Measurements from ENCODE around the gene RABEP2.
"Not testable (repeated sequence)": the region's sequence is repeated elsewhere in the genome, so short reads cannot be mapped to it uniquely, and the experiment has no call there.

Gene RABEP2

GRCh38 chr16:28924762-28925385 is at the start of gene RABEP2:
RABEP2 (minus strand) TSS chr16:28925238; CDS start chr16:28925163, 75 bp downstream.
- FAIRE-seq, result no peak

- FAIRE-seq, result no peak
These were observed 49.6 kb upstream of the RABEP2 start, which contains the start of gene SPNS1 for GRCh38 chr16:28974437-28975157. SPNS1 (plus strand) TSS chr16:28974778; CDS start chr16:28975152, 374 bp downstream.

DNA sequence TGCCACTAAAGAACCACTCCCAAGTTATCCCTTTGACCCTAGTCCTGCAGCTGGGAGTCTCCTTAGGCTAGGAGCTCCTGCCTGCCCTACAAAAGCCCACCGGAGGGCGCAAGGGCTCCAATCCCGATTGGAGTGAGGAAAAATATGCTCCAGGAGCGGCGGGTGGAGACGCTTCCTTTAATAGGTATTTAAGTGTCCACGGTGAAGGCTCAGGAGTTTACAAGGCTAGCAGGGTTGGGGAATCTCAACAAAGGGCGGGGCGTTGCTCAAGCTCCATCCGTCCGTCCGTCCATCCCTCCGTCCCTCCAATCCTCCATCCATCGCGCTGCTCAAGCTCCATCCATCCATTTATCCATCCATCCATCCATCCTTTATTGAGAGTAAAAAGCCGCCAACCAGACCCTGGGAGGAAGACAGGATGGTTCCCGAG is 49.0 kb upstream of the RABEP2 start:
- no peak for FAIRE-seq

- not testable (repeated sequence) for FAIRE-seq
These were observed 44.7 kb upstream of the RABEP2 start for GRCh38 chr16:28969696-28970095.

DNA sequence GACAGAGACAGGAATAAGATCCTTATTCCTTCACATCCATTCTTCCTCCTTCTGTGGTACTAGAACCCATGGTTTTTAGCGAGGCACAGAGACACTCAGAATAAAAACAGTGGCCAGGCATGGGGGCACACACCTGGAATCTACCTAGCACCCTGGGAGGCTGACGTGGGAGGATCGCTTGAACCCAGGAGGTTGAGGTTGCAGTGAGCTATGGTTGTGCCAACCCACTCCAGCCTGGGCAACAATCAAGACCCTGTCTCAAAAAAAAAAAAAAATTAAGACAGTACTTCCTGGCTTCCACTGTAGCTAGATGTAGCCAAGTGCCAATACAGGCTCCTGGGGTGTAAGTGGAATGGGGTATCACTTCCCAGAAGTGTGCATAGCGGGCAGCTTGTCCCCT is 42.1 kb upstream of the RABEP2 start:
- no peak for FAIRE-seq

- no peak for FAIRE-seq
These were observed 39.5 kb upstream of the RABEP2 start for GRCh38 chr16:28964496-28964895.

DNA sequence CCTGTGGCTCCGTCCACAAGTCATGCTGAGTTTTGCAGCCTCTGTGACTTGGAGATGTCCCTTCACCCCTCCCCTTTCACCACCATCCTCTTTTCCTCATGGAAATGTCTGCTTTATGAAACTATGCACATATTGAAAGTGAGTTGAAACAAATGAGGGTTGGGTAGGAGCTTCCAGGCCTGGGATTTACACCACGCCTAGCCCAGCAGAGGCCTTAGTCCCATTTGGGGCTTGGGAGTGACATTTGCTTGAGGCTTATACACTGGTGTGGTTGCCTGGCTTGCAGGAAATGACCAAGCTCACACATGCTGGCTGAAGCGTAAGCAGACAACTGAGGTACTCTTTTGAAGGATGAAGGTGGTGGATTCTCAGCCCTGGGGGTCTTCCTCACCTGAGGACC is 39.0 kb upstream of the RABEP2 start:
- no peak for FAIRE-seq

- FAIRE-seq, result no peak
These were observed 33.8 kb upstream of the RABEP2 start for GRCh38 chr16:28958836-28959235.

DNA sequence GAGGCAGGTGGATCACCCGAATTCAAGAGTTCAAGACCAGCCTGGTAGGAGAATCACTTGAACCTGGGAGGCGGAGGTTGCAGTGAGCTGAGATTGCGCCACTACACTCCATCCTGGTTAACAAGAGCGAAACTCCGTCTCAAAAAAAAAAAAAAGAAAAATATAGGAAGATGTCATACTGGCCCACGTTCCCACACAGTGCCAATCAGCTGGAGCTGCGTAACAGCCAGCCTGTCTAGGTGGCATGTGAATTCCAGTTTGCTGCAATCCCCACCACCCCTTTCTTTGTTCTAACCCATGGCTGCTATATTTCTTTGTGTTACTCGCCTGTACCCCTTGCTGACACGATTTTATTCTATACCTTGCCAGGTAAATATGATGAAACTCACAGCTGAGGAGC is 33.2 kb upstream of the RABEP2 start:
- no peak for FAIRE-seq

GRCh38 chr16:28951410-28951943 is 26.4 kb upstream of the RABEP2 start:
- no peak for FAIRE-seq

DNA sequence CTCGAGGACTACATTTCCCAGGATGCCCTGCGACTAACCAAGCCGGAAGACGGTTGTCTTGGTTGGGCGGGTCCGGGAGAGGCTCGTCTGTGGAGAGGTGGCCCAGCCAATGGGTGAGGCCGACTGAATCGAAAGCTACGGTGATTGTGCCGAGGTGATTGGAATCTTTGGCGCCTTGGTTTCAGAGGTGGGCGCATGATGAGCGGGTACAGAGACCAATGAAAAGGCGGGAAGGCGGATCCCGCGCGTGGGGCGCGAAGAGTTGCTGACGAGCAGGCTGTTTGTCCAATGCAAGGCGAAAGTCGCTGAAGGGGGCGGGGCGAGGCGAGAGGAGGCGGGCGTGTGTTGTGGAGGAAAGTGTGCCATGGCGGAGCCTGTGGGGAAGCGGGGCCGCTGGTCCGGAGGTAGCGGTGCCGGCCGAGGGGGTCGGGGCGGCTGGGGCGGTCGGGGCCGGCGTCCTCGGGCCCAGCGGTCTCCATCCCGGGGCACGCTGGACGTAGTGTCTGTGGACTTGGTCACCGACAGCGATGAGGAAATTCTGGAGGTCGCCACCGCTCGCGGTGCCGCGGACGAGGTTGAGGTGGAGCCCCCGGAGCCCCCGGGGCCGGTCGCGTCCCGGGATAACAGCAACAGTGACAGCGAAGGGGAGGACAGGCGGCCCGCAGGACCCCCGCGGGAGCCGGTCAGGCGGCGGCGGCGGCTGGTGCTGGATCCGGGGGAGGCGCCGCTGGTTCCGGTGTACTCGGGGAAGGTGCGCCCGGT is 25.8 kb upstream of the RABEP2 start, which contains the start of gene NFATC2IP:
NFATC2IP (plus strand) TSS at position 290 of the 762 bp plus-strand sequence; CDS start at position 365, 75 bp downstream.
- FAIRE-seq, result peak; percentile 76

GRCh38 chr16:28946681-28947080 is 21.6 kb upstream of the RABEP2 start:
- FAIRE-seq, result no peak

DNA sequence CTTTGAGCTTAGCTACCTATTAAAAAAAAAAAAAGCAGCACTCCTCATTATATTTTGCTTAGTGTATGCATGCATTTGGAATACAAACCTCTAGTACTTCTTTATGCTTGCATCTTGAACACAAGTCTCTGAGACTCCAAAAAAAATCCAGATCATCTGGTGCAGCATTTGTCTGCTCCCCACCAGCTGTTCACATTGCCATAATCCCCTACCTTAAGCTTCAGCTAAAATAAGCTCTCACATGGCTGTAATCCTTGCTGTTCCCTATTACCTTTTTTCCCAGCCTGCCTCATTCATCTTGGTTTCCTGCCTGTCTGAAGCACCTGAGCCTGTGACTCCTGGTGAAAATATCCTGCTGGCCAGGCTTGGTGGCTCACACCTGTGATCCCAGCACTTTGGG is 18.2 kb upstream of the RABEP2 start:
- FAIRE-seq, result no peak

GRCh38 chr16:28939825-28940224 is 14.8 kb upstream of the RABEP2 start:
- not testable (repeated sequence) for FAIRE-seq

DNA sequence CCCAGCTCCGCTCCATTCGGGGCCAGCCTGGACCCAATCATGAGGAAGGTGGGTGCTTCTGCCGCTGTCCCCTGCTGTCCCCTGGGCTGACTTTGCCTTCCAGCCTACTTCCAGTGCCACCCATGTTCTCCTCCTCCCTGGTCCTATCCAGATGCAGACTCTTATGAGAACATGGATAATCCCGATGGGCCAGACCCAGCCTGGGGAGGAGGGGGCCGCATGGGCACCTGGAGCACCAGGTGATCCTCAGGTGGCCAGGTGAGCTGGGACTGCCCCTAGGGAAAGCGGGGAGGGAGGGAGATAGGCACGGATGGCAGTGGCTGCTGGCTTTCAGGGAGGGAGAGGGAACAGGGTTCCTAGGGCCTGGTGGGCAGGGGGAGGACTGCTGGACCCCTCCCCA is 13.7 kb upstream of the RABEP2 start:
- no peak for FAIRE-seq

DNA sequence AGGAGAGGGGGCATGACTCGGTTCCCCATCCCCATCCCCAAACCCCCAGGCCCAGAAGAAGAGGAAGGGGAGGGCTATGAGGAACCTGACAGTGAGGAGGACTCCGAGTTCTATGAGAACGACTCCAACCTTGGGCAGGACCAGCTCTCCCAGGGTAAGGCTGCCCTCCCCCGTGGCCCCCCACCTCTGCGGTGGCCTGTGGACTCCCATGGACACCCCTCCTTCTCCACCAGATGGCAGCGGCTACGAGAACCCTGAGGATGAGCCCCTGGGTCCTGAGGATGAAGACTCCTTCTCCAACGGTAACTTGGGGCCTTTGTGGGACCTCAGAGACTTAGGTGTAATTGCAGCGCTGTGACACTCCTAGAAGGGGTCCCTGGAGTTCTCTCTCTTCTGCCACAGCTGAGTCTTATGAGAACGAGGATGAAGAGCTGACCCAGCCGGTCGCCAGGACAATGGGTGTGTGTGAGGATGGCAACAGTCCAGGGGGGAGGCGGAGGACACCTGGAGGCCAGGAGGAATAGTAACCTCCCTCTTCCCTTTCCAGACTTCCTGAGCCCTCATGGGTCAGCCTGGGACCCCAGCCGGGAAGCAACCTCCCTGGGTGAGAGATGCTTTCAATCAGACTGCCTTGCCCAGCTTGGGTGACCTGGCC is 12.3 kb upstream of the RABEP2 start:
- FAIRE-seq, result no peak

- no peak for FAIRE-seq
These were observed 11.7 kb upstream of the RABEP2 start for GRCh38 chr16:28936784-28937155.

GRCh38 chr16:28935924-28936783 is 11.1 kb upstream of the RABEP2 start:
- no peak for FAIRE-seq

- no peak for FAIRE-seq
These were observed 10.3 kb upstream of the RABEP2 start for GRCh38 chr16:28935346-28935745.

GRCh38 chr16:28933171-28933570 is 8.1 kb upstream of the RABEP2 start:
- no peak for FAIRE-seq

- no peak for FAIRE-seq
These were observed 7.5 kb upstream of the RABEP2 start for GRCh38 chr16:28932339-28933141.
